Neural cell (in vitro differentiated cells): ENCODE data around the gene CHKB. TPM values are rescaled to one million over a fixed set of nuclear protein-coding genes. Genes with fewer than 3 reads are reported as not detected.

Source experiments
- H2AFZ ChIP-seq: fragments of 200-600, 300-800 bp; sonication (generic), shearing (Covaris generic); 2 replicates; pipeline ENCODE4 v1.6.0; 2014; ENCODE audit warnings: low read depth, mild to moderate bottlenecking, antibody characterized with exemption, low read length, moderate library complexity
- H3F3A ChIP-seq: fragments of 200-600 bp; shearing (Covaris generic); 2 replicates; pipeline ENCODE4 v1.6.1; 2016; ENCODE audit warnings: mild to moderate bottlenecking, moderate library complexity, mixed read lengths, antibody characterized with exemption, low read length; ENCODE audit not compliant: insufficient read depth, poor library complexity, severe bottlenecking
- H3K27ac ChIP-seq: fragments of 200-600, 300-800 bp; sonication (generic), shearing (Covaris generic); 2 replicates; pipeline ENCODE4 v1.5.1; 2014; ENCODE audit warnings: mild to moderate bottlenecking, low read length, moderate library complexity
- H3K27me3 ChIP-seq: fragments of 300-800, 200-600 bp; sonication (generic), shearing (Covaris generic); 2 replicates; pipeline ENCODE4 v1.6.0; 2014; ENCODE audit warnings: mild to moderate bottlenecking, low read depth, low read length, moderate library complexity; ENCODE audit not compliant: insufficient read depth
- H3K36me3 ChIP-seq: fragments of 300-800, 200-600 bp; sonication (generic), shearing (Covaris generic); 2 replicates; pipeline ENCODE4 v1.5.1; 2014; ENCODE audit warnings: mild to moderate bottlenecking, antibody characterized with exemption, low read length, moderate library complexity; ENCODE audit not compliant: insufficient read depth
- H3K4me2 ChIP-seq: fragments of 300-800, 200-600 bp; sonication (generic), shearing (Covaris generic); 2 replicates; pipeline ENCODE4 v1.6.0; 2014; ENCODE audit warnings: mild to moderate bottlenecking, low read length
- H3K4me3 ChIP-seq: fragments of 300-800, 200-600 bp; sonication (generic), shearing (Covaris generic); 2 replicates; pipeline ENCODE4 v1.5.1; 2014; ENCODE audit warnings: mild to moderate bottlenecking, low read length, moderate library complexity
- H3K79me2 ChIP-seq: fragments of 200-600 bp; shearing (Covaris generic); replicated peaks from 2 replicates; pipeline ENCODE4 v1.6.0; 2014; ENCODE audit warnings: mild to moderate bottlenecking, low read length, moderate library complexity; ENCODE audit not compliant: insufficient read depth
- H3K9ac ChIP-seq: fragments of 300-800, 200-600 bp; sonication (generic), shearing (Covaris generic); 2 replicates; pipeline ENCODE4 v1.6.1; 2016; ENCODE audit warnings: mild to moderate bottlenecking, low read length, mixed read lengths
- H3K9me2 ChIP-seq: fragments of 200-600 bp; shearing (Covaris generic); 2 replicates; pipeline ENCODE4 v1.6.1; 2016; ENCODE audit warnings: mild to moderate bottlenecking, low read length, mixed read lengths; ENCODE audit not compliant: insufficient read depth
- H3K9me3 ChIP-seq: fragments of 200-600, 300-800 bp; sonication (generic), shearing (Covaris generic); 2 replicates; pipeline ENCODE4 v1.6.1; 2016; ENCODE audit warnings: mild to moderate bottlenecking, mixed run types, low read length, moderate library complexity, mixed read lengths
- H4K20me1 ChIP-seq: fragments of 200-600 bp; shearing (Covaris generic); 2 replicates; pipeline ENCODE4 v1.6.1; 2016; ENCODE audit warnings: mild to moderate bottlenecking, mixed run types; ENCODE audit not compliant: insufficient read depth
- EP300 ChIP-seq: fragments of 450-650 bp; conservative IDR thresholded peaks from 2 replicates; pipeline ENCODE4 v1.6.1; 2014; ENCODE audit warnings: antibody characterized with exemption, mild to moderate bottlenecking, moderate library complexity; ENCODE audit not compliant: poor library complexity, severe bottlenecking
- EZH2 ChIP-seq: fragments of 200-600, 300-800 bp; shearing (Covaris generic), sonication (generic); IDR thresholded peaks from 2 replicates; pipeline ENCODE4 v1.6.1; 2014; ENCODE audit warnings: antibody characterized with exemption, low read length, borderline replicate concordance, mild to moderate bottlenecking; ENCODE audit not compliant: insufficient read depth, poor library complexity, severe bottlenecking
- MXI1 ChIP-seq: fragments of 450-650 bp; conservative IDR thresholded peaks from 2 replicates; pipeline ENCODE4 v1.6.1; 2014; ENCODE audit warnings: antibody characterized with exemption, mild to moderate bottlenecking; ENCODE audit not compliant: poor library complexity, severe bottlenecking
- POLR2AphosphoS5 ChIP-seq: IDR thresholded peaks from 2 replicates; pipeline ENCODE4 v1.6.1; 2012
- RAD21 ChIP-seq: fragments of 450-650 bp; conservative IDR thresholded peaks from 2 replicates; pipeline ENCODE4 v1.6.1; 2014; ENCODE audit warnings: antibody characterized with exemption, mild to moderate bottlenecking, moderate library complexity
- SMC3 ChIP-seq: fragments of 450-650 bp; conservative IDR thresholded peaks from 2 replicates; pipeline ENCODE4 v1.6.1; 2014; ENCODE audit warnings: antibody characterized with exemption, mild to moderate bottlenecking, moderate library complexity; ENCODE audit not compliant: poor library complexity
- TAF1 ChIP-seq: IDR thresholded peaks from 2 replicates; pipeline ENCODE4 v1.6.1; 2012; ENCODE audit warnings: low read depth
- polyA plus RNA-seq: library from polyadenylated mRNA; depleted of rRNA; stranded (reverse); fragments of >200 nt; gene quantifications from 2 replicates; pipeline ENCODE4 v1.2.3, GENCODE V29; 2014
- TF ChIP-seq, protein P1 (sequence below): fragments of 450-650 bp; IDR thresholded peaks from 2 replicates; pipeline ENCODE4 v1.5.1; 2014; ENCODE audit warnings: antibody characterized with exemption, mild to moderate bottlenecking, moderate library complexity; ENCODE audit not compliant: poor library complexity, severe bottlenecking
- TF ChIP-seq, protein P2 (sequence below): IDR thresholded peaks from 2 replicates; pipeline ENCODE4 v1.6.1; 2012; ENCODE audit warnings: borderline replicate concordance

CHKB gene
- polyA plus RNA-seq, 1 donor from 2014 or later: 173 TPM

- no peak overlapping the region for H3K4me3 ChIP-seq
- H3K9me3 ChIP-seq: no peaks in the 10 kb centered on the region
- no peaks in the 10 kb centered on the region for H3K36me3 ChIP-seq
- no peak overlapping the region for H2AFZ ChIP-seq
- H3F3A ChIP-seq: no peaks in the 10 kb centered on the region
- no peak overlapping the region for H3K9ac ChIP-seq
- H3K79me2 ChIP-seq: no peaks in the 10 kb centered on the region
- no peak overlapping the region for H3K27ac ChIP-seq
- H3K27me3 ChIP-seq: no peaks in the 10 kb centered on the region
- TF ChIP-seq POLR2AphosphoS5 (no peak), RAD21 (no peak), TAF1 (no peak), EP300 (no peak), EZH2 (no peak), MXI1 (no peak), SMC3 (no peak)
- TF ChIP-seq, protein P1, sequence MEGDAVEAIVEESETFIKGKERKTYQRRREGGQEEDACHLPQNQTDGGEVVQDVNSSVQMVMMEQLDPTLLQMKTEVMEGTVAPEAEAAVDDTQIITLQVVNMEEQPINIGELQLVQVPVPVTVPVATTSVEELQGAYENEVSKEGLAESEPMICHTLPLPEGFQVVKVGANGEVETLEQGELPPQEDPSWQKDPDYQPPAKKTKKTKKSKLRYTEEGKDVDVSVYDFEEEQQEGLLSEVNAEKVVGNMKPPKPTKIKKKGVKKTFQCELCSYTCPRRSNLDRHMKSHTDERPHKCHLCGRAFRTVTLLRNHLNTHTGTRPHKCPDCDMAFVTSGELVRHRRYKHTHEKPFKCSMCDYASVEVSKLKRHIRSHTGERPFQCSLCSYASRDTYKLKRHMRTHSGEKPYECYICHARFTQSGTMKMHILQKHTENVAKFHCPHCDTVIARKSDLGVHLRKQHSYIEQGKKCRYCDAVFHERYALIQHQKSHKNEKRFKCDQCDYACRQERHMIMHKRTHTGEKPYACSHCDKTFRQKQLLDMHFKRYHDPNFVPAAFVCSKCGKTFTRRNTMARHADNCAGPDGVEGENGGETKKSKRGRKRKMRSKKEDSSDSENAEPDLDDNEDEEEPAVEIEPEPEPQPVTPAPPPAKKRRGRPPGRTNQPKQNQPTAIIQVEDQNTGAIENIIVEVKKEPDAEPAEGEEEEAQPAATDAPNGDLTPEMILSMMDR: no peak
- TF ChIP-seq, protein P2, sequence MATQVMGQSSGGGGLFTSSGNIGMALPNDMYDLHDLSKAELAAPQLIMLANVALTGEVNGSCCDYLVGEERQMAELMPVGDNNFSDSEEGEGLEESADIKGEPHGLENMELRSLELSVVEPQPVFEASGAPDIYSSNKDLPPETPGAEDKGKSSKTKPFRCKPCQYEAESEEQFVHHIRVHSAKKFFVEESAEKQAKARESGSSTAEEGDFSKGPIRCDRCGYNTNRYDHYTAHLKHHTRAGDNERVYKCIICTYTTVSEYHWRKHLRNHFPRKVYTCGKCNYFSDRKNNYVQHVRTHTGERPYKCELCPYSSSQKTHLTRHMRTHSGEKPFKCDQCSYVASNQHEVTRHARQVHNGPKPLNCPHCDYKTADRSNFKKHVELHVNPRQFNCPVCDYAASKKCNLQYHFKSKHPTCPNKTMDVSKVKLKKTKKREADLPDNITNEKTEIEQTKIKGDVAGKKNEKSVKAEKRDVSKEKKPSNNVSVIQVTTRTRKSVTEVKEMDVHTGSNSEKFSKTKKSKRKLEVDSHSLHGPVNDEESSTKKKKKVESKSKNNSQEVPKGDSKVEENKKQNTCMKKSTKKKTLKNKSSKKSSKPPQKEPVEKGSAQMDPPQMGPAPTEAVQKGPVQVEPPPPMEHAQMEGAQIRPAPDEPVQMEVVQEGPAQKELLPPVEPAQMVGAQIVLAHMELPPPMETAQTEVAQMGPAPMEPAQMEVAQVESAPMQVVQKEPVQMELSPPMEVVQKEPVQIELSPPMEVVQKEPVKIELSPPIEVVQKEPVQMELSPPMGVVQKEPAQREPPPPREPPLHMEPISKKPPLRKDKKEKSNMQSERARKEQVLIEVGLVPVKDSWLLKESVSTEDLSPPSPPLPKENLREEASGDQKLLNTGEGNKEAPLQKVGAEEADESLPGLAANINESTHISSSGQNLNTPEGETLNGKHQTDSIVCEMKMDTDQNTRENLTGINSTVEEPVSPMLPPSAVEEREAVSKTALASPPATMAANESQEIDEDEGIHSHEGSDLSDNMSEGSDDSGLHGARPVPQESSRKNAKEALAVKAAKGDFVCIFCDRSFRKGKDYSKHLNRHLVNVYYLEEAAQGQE: no peak
- no peak overlapping the region for H3K4me2 ChIP-seq
- H3K9me2 ChIP-seq: no peaks in the 10 kb centered on the region
- no peaks in the 10 kb centered on the region for H4K20me1 ChIP-seq
Observed at GRCh38 chr22:50595189-50595588, 12.5 kb upstream of the CHKB start.

- Histone ChIP-seq H4K20me1 (no peaks in the 10 kb centered on the region), H3K4me3 (no peak overlapping the region), H3K36me3 (no peaks in the 10 kb centered on the region), H3K79me2 (no peaks in the 10 kb centered on the region), H3K9ac (no peak overlapping the region), H3K27me3 (no peaks in the 10 kb centered on the region), H3K4me2 (no peak overlapping the region), H2AFZ (no peak overlapping the region), H3K9me3 (no peaks in the 10 kb centered on the region), H3K9me2 (no peaks in the 10 kb centered on the region), H3K27ac (no peak overlapping the region), H3F3A (no peaks in the 10 kb centered on the region)
- TF ChIP-seq POLR2AphosphoS5: no peak
- no peak for TF ChIP-seq MXI1
- TF ChIP-seq TAF1: no peak
- no peak for TF ChIP-seq RAD21
- TF ChIP-seq, protein P1: no peak
- TF ChIP-seq, protein P2: no peak
- no peak for TF ChIP-seq EZH2
- no peak for TF ChIP-seq EP300
- no peak for TF ChIP-seq SMC3
Observed at GRCh38 chr22:50587407-50587806, 4.8 kb upstream of the CHKB start.
